ENCODE results near the gene SCN5A. TPM values are rescaled to one million over a fixed set of nuclear protein-coding genes. Genes with fewer than 3 reads are reported as not detected.

SCN5A gene
- total and polyA plus RNA-seq, 2 of the 8 experiments (the other 6 are each of a cell fraction or from before 2014, with no cell fraction given): 4.8 to 11.4 TPM

DNA sequence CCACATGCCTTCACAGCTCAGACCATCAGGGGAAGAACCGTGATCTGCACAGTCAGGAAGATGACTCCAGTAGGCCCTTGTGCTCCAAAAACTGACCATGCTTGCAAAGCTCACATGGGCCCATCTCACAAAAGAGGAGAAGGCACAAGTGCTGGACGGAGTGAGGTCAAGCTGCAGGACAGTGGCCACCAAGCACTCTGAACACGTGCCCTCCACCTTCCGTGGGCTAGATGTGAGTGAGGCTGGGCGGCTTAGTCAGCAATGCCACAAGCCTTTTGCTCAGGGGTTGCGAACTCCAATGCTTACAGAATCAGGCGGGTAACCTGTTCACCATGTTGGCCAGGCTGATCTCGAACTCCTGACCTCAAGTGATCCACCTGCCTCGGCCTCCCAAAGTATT, 70.9 kb downstream of the SCN5A start:
- Histone ChIP-seq H3K56ac (replicated peaks; ENCODE audit: insufficient read length, low read depth, low read length) (no peak overlapping the region), H3K14ac (ENCODE audit: insufficient read length) (no peak overlapping the region), H2BK5ac (ENCODE audit: low read depth, low read length) (no peak overlapping the region), H3K23ac (ENCODE audit: insufficient read length) (no peak overlapping the region), H2AK5ac (ENCODE audit: low read depth, low read length) (no peak overlapping the region), H3K27ac (ENCODE audit: low read depth, low read length) (no peak overlapping the region), H3K36me3 (ENCODE audit: control insufficient read depth in 2 of 4, insufficient read depth in 4 of 4, low read length in 3 of 4) (no peaks in the 10 kb centered on the region), H3K23me2 (ENCODE audit: low read depth, low read length) (no peaks in the 10 kb centered on the region), H3K4me3 (ENCODE audit: extremely low read depth in 1 of 4, insufficient read depth in 2 of 4, low read depth in 3 of 4, low read length in 4 of 4) (no peak overlapping the region), H3K4me2 (ENCODE audit: insufficient read depth in 1 of 2, low read depth in 2 of 2, low read length in 2 of 2) (no peak overlapping the region), H3K79me2 (ENCODE audit: control insufficient read depth in 1 of 2, insufficient read depth in 2 of 2, low read length in 2 of 2) (no peaks in the 10 kb centered on the region), H4K8ac (ENCODE audit: extremely low read depth, insufficient read depth, low read length) (no peak overlapping the region), H3K4ac (replicated peaks; ENCODE audit: insufficient read length, low read depth, low read length) (no peak overlapping the region), H2BK120ac (replicated peaks; ENCODE audit: low read depth, low read length) (no peak overlapping the region), H2BK20ac (ENCODE audit: low read length) (no peak overlapping the region), H3K9me3 (ENCODE audit: insufficient read depth in 2 of 2, low read depth in 1 of 2, low read length in 1 of 2) (no peaks in the 10 kb centered on the region), H4K20me1 (replicated peaks in 1 of 2; ENCODE audit: control insufficient read depth in 1 of 2, insufficient read depth in 2 of 2, low read length in 2 of 2) (no peaks in the 10 kb centered on the region), H3K18ac (ENCODE audit: extremely low read depth, low read length) (no peak overlapping the region), H4K91ac (replicated peaks; ENCODE audit: insufficient read length, low read length) (no peak overlapping the region), H2BK12ac (ENCODE audit: low read depth, low read length) (no peak overlapping the region), H3K9ac (replicated peaks in 1 of 4; ENCODE audit: extremely low read depth in 1 of 4, low read depth in 3 of 4, low read length in 3 of 4) (no peak overlapping the region), H4K5ac (ENCODE audit: insufficient read length, low read depth, low read length) (no peak overlapping the region), H3K79me1 (ENCODE audit: low read depth, low read length) (no peaks in the 10 kb centered on the region), H3K27me3 (replicated peaks in 1 of 4; ENCODE audit: control insufficient read depth in 3 of 4, extremely low read depth in 1 of 4, insufficient read depth in 3 of 4, low read length in 3 of 4) (no peaks in the 10 kb centered on the region; a peak in 2 of 7 replicates), H2AFZ (ENCODE audit: low read length) (no peak overlapping the region), H3K4me1 (replicated peaks in 1 of 4; ENCODE audit: control insufficient read depth in 3 of 4, insufficient read depth in 4 of 4, low read length in 3 of 4) (peaks cover 0 to 13% (median 0%) of the 10 kb centered on the region in 4 experiments; a peak in 2 of 7 replicates), H2BK15ac (ENCODE audit: low read length) (no peak overlapping the region)
- ChIA-PET POLR2A (ENCODE audit: partially characterized antibody) (no interaction called here), CTCF (ENCODE audit: partially characterized antibody) (interaction anchor here (1.3 to 2.1 kb wide), 2 partner anchors 18 to 57 kb away, joined by 3 to 9 read pairs; no protein-coding TSS in a partner anchor)
- FAIRE-seq (no peak), DNase-seq (ENCODE audit: low read depth in 1 of 2, low spot score in 2 of 2) (peak in 1 of 2 experiments; percentile 31)
- 82% methylated on average over 9 of the region's 9 CpGs; no CpG with 5 or more reads in 1 of the 2 experiments for WGBS, 2 experiments (ENCODE audit: extremely low coverage in 1 of 2, insufficient coverage in 1 of 2, insufficient read length in 1 of 2, insufficient replicate concordance in 2 of 2, low coverage in 1 of 2, low lambda C conversion rate in 2 of 2, missing lambda C conversion rate in 1 of 2)
- TF ChIP-seq CBX5 (IDR thresholded peaks at IDR 0.05; ENCODE audit: low read depth, low read length) (no peak), GABPA (IDR thresholded peaks at IDR 0.05; ENCODE audit: borderline replicate concordance, insufficient read depth, low read length) (no peak)
- TF ChIP-seq, protein P1, sequence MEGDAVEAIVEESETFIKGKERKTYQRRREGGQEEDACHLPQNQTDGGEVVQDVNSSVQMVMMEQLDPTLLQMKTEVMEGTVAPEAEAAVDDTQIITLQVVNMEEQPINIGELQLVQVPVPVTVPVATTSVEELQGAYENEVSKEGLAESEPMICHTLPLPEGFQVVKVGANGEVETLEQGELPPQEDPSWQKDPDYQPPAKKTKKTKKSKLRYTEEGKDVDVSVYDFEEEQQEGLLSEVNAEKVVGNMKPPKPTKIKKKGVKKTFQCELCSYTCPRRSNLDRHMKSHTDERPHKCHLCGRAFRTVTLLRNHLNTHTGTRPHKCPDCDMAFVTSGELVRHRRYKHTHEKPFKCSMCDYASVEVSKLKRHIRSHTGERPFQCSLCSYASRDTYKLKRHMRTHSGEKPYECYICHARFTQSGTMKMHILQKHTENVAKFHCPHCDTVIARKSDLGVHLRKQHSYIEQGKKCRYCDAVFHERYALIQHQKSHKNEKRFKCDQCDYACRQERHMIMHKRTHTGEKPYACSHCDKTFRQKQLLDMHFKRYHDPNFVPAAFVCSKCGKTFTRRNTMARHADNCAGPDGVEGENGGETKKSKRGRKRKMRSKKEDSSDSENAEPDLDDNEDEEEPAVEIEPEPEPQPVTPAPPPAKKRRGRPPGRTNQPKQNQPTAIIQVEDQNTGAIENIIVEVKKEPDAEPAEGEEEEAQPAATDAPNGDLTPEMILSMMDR (IDR thresholded peaks at IDR 0.05; ENCODE audit: control extremely low read depth in 1 of 3, insufficient read depth in 1 of 3, low read depth in 1 of 3, low read length in 3 of 3): no peak
